Effector memory CD4-positive, alpha-beta T cell (primary cell): ENCODE measurements around the gene CYP26C1.
"Not testable (repeated sequence)": the region's sequence is repeated elsewhere in the genome, so short reads cannot be mapped to it uniquely, and the experiment has no call there.

Source experiments
- DNase-seq, 3 donors: peaks; one replicate each; pipeline ENCODE4 v3.0.0-alpha.2; 2020
- H3K27ac ChIP-seq: 2 replicates; pipeline ENCODE4 v1.7.0; 2013; ENCODE audit warnings: mild to moderate bottlenecking, low read length, moderate library complexity; ENCODE audit not compliant: insufficient read depth, poor library complexity, severe bottlenecking
- H3K27me3 ChIP-seq: replicated peaks from 2 replicates; pipeline ENCODE4 v1.7.0; 2013; ENCODE audit warnings: mild to moderate bottlenecking, low read length; ENCODE audit not compliant: insufficient read depth, control insufficient read depth, poor library complexity, severe bottlenecking
- H3K36me3 ChIP-seq: 2 replicates; pipeline ENCODE4 v1.7.0; 2013; ENCODE audit warnings: mild to moderate bottlenecking, low read length, moderate library complexity; ENCODE audit not compliant: control insufficient read depth, insufficient read depth
- H3K4me1 ChIP-seq: 2 replicates; pipeline ENCODE4 v1.7.0; 2013; ENCODE audit warnings: low read length, mild to moderate bottlenecking; ENCODE audit not compliant: control insufficient read depth, insufficient read depth, poor library complexity, severe bottlenecking
- H3K4me3 ChIP-seq: 2 replicates; pipeline ENCODE4 v1.7.0; 2013; ENCODE audit warnings: low read length, low read depth, mild to moderate bottlenecking; ENCODE audit not compliant: insufficient read depth, poor library complexity, severe bottlenecking
- H3K9me3 ChIP-seq: 2 replicates; pipeline ENCODE4 v1.7.0; 2013; ENCODE audit warnings: mild to moderate bottlenecking, low read length, moderate library complexity; ENCODE audit not compliant: control insufficient read depth

The CYP26C1 gene

DNA sequence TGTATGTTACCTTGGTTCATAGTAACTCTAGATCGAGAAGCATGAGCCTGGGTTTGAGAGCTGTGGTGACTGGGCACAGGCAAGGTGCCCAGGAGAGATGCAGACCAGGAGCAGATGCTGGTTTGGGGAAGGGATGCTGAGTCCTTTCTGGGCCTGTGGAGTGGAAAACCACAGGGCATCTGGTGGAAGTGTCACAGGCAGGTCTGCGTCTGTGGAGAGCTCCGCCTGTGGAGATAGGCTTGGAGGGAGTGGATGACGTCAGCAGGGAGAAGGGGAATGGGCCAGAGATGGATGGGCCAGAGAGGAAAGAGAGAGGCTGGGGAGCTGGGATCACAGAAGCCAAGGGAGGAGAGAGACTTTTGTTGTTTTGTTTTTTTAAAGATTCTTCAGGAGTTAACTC lies 27.9 kb downstream of the CYP26C1 start:
- Histone ChIP-seq H3K4me1 (no peaks in the 10 kb centered on the region), H3K4me3 (no peak overlapping the region), H3K27ac (no peak overlapping the region), H3K36me3 (no peaks in the 10 kb centered on the region), H3K27me3 (no peaks in the 10 kb centered on the region), H3K9me3 (no peaks in the 10 kb centered on the region)
- DNase-seq: no peak

DNA sequence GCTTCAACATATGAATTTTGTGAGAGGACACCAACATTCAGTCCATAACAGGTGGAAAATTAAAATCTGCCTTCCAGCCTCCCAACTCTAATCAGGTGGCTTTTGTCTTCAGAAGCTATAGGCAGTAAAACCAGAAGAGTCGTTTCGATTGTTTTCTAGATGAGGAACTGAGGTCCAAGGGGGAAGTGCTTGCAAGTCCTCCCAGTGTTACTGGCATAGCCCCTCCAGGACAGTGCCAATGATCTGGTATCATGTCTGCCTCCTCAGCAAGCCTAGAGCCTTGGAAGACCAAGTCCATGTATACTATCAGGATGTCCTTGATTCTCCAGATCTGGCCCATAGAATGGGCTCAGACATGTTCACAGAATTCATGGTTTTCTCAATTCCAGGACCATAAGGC lies 30.0 kb downstream of the CYP26C1 start:
- Histone ChIP-seq H3K4me1 (no peaks in the 10 kb centered on the region), H3K36me3 (no peaks in the 10 kb centered on the region), H3K9me3 (no peaks in the 10 kb centered on the region), H3K27me3 (no peaks in the 10 kb centered on the region), H3K27ac (no peak overlapping the region), H3K4me3 (no peak overlapping the region)
- DNase-seq: no peak

- no peak for DNase-seq
- Histone ChIP-seq H3K4me1 (no peaks in the 10 kb centered on the region), H3K27me3 (no peaks in the 10 kb centered on the region), H3K4me3 (no peak overlapping the region), H3K9me3 (no peaks in the 10 kb centered on the region), H3K27ac (no peak overlapping the region), H3K36me3 (no peaks in the 10 kb centered on the region)
Measured at GRCh38 chr10:93091960-93092359, 31.4 kb downstream of the CYP26C1 start.

- Histone ChIP-seq H3K9me3 (no peaks in the 10 kb centered on the region), H3K27me3 (no peaks in the 10 kb centered on the region), H3K27ac (no peak overlapping the region), H3K4me3 (no peak overlapping the region), H3K4me1 (no peaks in the 10 kb centered on the region), H3K36me3 (no peaks in the 10 kb centered on the region)
- no peak for DNase-seq
Measured at GRCh38 chr10:93095225-93095624, 34.6 kb downstream of the CYP26C1 start.

GRCh38 chr10:93096901-93097300 lies 36.3 kb downstream of the CYP26C1 start:
- Histone ChIP-seq H3K9me3 (no peaks in the 10 kb centered on the region), H3K27ac (no peak overlapping the region), H3K36me3 (no peaks in the 10 kb centered on the region), H3K27me3 (no peaks in the 10 kb centered on the region), H3K4me3 (no peak overlapping the region), H3K4me1 (no peaks in the 10 kb centered on the region)
- no peak for DNase-seq

GRCh38 chr10:93097386-93097785 lies 36.8 kb downstream of the CYP26C1 start:
- Histone ChIP-seq H3K4me3 (no peak overlapping the region), H3K9me3 (no peaks in the 10 kb centered on the region), H3K27ac (no peak overlapping the region), H3K27me3 (no peaks in the 10 kb centered on the region), H3K4me1 (no peaks in the 10 kb centered on the region), H3K36me3 (no peaks in the 10 kb centered on the region)
- no peak for DNase-seq

DNA sequence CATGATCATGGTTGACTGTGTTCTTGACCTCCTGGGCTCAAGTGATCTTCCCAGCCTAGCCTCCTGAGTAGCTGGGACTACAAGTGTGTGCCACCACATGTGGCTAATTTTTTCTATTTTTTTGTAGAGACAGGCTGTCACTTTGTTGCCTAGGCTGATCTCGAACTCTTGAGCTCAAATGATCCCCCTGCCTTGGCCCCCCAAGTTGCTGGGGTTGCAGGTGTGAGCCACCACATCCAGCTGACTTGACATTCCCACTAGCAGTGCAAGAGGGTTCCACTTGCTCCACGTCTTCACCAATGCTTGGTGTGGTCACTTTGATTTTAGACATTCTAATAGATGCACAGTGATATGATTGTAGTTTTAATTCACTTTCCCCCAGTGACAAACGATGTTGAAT lies 38.2 kb downstream of the CYP26C1 start:
- no peak for DNase-seq
- Histone ChIP-seq H3K27me3 (no peaks in the 10 kb centered on the region), H3K27ac (no peak overlapping the region), H3K36me3 (no peaks in the 10 kb centered on the region), H3K9me3 (no peaks in the 10 kb centered on the region), H3K4me1 (no peaks in the 10 kb centered on the region), H3K4me3 (no peak overlapping the region)

GRCh38 chr10:93099670-93100069 lies 39.1 kb downstream of the CYP26C1 start:
- no peaks in the 10 kb centered on the region for H3K27me3 ChIP-seq
- DNase-seq: no peak
- no peak overlapping the region for H3K4me3 ChIP-seq
- no peak overlapping the region for H3K27ac ChIP-seq
- H3K4me1 ChIP-seq: no peaks in the 10 kb centered on the region
- H3K9me3 ChIP-seq: no peaks in the 10 kb centered on the region
- H3K36me3 ChIP-seq: no peaks in the 10 kb centered on the region

DNA sequence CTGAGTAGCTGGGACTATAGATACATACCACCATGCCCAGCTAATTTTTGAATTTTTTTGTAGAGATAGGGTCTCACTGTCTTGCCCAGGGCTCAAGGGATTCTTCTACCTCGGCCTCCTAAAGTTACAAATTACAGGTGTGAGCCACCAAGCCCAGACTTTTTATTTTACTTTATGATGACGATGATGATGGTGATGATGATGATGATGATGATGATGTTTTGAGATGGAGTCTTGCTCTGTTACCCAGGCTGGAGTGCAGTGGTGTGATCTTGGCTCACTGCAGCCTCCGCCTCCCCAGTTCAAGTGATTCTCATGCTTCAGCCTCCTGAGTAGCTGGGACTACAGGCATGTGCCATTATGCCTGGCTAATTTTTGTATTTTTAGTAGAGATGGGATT lies 40.5 kb downstream of the CYP26C1 start:
- not testable (repeated sequence) for H3K27me3 ChIP-seq, H3K4me3 ChIP-seq, DNase-seq, H3K4me1 ChIP-seq, H3K9me3 ChIP-seq, H3K27ac ChIP-seq, H3K36me3 ChIP-seq

GRCh38 chr10:93103953-93104352 lies 43.4 kb downstream of the CYP26C1 start:
- Histone ChIP-seq H3K27ac (no peak overlapping the region), H3K27me3 (no peaks in the 10 kb centered on the region), H3K36me3 (no peaks in the 10 kb centered on the region), H3K4me1 (no peaks in the 10 kb centered on the region), H3K4me3 (no peak overlapping the region), H3K9me3 (no peaks in the 10 kb centered on the region)
- no peak for DNase-seq

- no peaks in the 10 kb centered on the region for H3K36me3 ChIP-seq
- H3K9me3 ChIP-seq: no peaks in the 10 kb centered on the region
- DNase-seq: no peak
- H3K4me3 ChIP-seq: no peak overlapping the region
- no peaks in the 10 kb centered on the region for H3K4me1 ChIP-seq
- no peak overlapping the region for H3K27ac ChIP-seq
- H3K27me3 ChIP-seq: no peaks in the 10 kb centered on the region
Measured at GRCh38 chr10:93106631-93107072, 46.1 kb downstream of the CYP26C1 start.
